NCI-H2171 (cell line): ENCODE results near the gene NR2C2AP.
A peak's percentile ranks its signal among the peaks of the same experiment; 100 is the strongest.
"Not testable (repeated sequence)": the region's sequence is repeated elsewhere in the genome, so short reads cannot be mapped to it uniquely, and the experiment has no call there.

Source experiments
- DNase-seq: peaks from one replicate; lab custom pipeline; 2025; lab: John Stamatoyannopoulos, UW

NR2C2AP gene

DNA sequence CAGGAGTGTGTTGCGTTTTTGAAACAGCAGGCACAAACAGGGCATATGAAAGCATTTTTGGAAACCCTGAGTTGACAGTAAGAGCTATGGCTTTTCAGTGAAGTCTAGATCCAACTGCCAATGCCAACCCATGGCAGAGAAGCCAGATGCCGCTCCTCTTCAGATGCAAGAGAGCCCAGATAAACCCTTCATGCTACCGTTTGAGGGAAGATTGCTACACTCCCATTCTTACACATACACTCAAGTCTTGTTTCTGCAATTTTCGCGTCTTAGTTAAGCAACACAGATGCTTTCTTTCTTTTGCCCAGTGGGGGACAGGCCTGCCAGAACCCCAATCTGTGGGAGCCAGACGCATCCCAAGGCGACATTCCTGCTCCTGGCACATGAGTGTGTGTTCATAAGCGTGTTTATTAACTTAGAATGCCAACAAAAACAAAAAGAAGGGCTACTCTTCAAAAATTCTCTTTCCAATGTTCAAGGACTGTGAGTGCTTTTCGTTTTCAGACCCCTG is 21.7 kb downstream of the NR2C2AP start:
- DNase-seq: no peak

DNA sequence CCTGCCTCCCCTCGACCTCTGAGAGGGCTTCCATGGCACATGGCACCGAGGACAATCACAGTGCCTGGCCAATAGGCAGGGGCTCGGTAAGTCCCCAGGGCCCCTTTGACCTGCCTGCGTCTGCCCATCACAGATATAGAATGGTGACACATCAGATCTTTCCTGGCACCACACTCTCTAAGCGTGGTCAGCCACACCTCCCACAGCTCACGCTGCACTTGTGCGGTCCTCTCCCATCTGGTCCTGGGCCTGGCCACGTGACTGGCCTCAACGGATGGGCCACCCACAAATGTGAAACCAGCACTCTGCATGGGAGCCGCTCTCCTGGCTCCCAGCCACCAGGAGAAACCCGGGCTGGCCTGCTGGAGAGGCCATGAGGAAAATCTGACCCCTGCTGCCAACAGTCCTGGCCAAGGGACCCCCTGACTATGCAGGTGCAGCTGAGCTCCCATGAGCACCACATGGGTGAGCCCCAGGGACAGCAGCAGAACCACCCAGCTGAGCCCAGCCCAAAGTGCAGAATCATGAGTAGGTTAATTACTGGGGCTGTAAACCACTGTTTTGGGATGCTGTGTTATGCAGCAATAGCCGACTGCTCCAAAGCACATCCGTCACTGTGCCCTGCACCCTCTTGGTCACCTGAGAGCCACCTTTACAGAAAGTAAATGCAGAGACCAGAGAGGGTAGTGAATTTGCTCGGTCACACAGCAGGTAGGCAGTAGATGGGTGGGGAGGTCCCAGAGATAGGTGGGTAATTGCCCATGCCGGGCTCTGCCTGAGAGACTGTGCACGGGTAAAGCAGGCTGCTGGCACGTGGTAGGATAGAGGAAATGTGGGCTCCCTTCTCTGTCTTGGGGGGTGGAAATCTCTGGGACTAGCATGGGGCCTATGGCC is 23.4 kb downstream of the NR2C2AP start:
- no peak for DNase-seq

DNA sequence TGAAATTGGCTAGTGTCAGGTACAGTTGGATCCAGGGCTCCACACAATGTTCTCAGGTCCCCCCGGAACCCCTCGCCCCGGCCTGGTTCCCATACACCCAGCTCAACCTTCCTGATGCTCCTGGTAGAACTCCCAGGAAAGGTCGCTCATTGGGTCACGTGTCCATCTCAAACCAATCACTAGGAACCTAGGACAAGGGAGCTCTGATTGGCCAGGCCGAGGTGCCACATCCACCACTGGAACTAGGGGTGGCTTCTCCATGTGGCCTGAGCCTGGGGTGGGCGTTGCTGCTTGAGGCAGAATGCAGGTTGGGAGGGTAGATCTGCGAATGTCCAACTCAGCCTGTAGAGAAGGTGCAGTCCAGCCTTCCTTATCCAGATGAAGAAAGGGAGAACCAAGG is 26.3 kb downstream of the NR2C2AP start:
- DNase-seq: no peak

DNA sequence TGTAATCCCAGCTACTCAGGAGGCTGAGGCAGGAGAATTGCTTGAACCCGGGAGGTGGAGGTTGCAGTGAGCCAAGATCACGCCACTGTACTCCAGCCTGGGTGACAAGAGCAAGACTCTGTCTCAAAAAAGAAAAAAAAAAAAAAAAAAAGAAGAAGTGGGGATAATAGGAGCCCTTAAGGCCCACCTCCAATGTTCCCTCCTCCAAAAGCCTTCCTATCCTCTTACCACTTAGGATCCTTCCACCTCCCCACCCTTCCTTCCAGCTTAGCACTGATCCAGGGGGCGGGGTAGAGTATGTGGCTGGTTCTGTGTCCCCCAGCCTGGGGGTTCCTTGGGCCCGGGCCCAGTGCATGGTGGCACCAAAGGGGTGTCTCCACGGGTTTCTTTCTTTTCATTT is 30.0 kb downstream of the NR2C2AP start:
- DNase-seq: not testable (repeated sequence)

DNA sequence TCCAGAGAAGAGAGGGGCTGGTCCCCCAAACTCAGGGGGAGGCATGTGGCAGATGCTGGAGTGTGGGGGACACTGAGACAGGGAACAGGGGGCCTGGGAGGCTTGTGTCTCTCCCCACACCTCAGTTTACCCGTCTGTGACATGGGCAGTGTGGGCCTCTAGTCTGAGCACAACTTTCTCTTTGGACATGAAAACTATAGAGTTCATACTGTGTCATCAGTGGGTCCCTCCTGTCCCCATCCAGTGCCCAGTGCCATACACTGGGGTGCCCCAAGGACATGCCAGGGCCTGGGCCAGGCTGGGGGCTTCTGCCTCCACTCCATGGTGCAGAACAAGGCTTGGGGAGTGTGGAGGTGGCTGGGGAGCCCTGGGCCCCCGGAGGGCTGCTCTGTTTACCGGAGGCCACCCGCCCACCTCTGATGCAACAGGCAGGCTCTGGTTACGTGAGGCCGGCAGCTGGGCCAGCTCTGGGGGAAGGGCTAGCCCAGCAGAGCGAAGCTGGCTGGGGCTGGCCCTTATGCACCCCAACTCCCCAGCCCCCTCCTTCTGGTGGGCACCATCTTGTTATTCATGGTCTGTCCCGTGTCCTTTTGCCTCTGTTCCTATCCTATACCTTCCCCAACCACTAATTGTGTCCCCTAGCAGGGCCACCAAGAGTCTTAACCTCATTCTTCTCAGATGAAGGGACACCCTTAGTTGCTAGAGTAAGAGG is 31.2 kb downstream of the NR2C2AP start:
- DNase-seq: no peak

DNA sequence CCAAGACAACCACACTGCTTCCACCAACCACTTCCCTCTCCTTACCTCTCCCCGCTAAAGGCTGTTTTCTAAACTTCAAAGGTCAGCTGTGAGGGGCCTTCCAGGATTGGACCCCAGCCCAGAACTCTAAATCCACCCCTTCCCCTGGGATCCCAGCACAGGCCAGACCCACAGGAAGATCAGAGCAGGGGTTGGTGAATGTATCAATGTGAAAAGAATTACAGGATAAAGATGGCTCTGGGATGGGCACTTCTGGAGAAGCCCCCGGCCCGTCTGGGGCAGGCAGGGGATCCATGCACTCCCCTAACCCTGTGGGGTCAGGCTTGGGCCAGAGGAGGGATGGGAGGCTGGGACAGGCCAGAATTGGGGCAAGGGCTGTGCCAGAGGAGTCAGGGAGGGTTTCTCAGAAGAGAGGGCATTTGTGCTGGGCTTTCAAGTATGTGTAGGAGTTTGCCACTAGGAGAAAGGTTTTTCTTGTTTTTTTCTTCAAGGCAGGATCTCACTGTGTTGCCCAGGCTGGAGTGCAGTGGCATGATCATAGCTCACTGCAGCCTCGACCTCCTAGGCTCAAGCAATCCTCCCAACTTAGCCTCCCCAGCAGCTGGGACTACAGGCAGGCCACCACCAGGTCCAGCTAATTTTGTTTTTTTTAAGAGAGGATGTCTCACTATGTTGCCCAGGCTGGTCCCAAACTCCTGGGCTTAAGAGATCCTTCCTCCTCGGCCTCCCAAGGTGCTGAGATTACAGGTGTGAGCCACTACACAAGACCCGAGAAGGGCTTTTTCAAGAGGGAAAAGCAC is 32.1 kb downstream of the NR2C2AP start:
- no peak for DNase-seq

DNA sequence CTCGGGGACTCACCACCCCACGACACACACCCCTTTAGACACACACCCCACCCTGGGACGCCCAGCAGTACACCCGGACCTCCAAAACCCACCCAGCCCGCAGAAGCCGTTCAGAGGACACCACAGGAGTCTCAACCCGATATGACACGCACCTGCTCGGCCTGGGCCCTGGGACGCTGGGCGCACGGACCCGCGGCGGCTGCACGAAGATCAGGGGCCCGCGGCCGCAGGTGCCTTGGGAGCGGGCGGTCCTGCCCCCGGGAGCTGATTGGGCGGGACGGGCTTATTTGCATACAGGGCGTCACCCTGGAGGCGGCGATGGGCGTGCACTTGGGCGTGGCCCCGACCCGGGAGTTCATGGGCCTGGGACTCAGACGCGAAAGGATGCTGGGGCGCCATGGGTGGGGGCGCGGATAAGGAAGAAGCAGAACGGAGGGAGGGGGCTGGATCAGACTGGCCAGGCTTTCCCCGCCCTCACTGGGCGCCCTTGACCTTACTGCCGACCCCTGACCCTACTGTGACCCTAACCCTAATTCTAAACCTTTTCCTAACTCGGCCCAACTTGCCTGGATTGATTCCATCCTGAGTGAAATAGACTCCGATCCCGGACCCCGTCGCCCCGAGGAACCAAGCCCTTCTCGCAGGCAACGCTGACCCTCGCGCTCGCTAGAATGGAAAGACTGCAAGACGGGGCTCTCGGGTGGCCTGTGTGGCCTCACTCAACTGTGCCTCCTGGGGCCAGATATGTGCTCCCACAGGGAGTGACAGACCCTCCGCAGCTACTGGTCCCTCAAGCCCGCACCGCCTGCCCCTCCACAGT is 33.0 kb downstream of the NR2C2AP start, which contains the start of gene MEF2B:
TSS of gene MEF2B (minus strand) at position 211 of the 820 bp plus-strand sequence. CDS start 19,528 bp downstream, outside the sequence.
- peak; percentile 82 for DNase-seq

DNA sequence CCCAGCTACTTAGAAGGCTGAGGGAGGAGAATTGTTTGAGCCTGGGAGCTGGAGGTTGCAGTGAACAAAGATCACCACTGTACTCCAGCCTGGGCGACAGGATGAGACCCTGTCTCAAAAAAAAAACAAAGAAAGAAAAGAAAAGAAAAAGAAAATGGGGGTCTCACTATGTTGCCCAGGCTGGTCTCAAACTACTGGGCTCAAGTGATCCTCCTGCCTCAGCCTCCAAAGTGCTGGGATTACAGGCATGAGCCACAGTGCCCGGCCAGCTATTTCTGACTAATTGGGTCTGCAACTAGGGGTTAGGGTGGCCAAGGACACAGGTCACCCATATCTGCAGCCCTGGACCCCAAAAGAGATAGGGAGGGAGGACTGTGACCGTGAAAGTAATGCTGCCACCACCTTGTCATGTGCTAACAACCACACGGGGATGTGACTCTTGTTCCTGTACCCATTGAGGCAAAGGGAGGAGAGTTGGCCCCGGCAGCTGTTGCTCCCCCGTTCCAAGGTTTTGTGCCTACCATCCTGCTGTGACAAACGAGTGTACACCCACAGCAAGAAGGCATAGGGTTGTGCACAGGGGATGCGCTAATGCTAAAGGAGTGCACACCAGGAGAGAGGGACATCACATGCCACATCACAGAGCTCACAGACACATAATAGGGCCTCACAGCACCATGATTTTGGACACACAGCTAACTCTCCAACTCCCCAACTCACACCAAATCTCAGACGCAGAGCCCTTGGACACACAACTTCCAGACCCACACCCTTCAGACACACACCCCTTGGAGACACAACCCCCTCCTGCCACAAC is 33.8 kb downstream of the NR2C2AP start:
- DNase-seq: no peak

DNA sequence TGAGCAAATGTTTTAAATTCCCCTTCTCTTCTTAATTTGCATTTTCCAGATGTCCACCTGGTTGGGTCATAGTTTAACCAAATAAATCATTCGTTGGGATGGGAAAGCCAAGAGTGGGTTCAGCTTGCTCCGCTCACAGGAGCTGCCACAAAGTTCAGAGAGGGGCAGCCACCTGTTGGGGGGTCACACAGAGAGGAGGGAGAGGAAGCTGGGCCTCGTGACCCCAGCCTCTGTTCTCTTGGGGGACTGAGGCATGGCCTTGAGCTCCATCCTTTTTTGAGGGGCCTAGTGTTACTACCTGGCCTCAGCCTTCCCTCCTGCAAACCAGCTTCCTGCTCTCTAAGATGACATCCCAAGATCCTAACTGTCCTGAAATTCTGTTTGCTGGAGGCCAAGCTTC is 35.6 kb downstream of the NR2C2AP start:
- no peak for DNase-seq

DNA sequence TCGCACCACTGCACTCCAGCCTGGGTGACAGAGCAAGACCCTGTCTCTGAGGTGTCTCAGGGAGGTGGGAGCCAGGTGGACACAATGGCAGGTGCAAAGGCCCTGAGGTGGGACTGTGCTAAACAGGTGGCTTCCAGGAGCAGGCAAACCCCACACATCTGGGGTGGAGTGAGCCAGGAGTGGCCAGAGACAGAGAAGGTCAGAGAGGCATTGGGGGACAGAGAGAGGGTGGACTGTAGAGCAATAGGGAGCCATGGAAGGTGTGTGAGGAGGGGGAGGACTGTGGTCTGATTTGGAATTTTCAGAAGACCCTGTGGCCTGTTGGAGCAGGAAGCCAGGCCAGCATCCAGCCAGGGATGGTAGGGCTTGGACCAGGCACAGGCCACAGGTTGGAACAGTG is 37.8 kb downstream of the NR2C2AP start:
- DNase-seq: no peak

DNA sequence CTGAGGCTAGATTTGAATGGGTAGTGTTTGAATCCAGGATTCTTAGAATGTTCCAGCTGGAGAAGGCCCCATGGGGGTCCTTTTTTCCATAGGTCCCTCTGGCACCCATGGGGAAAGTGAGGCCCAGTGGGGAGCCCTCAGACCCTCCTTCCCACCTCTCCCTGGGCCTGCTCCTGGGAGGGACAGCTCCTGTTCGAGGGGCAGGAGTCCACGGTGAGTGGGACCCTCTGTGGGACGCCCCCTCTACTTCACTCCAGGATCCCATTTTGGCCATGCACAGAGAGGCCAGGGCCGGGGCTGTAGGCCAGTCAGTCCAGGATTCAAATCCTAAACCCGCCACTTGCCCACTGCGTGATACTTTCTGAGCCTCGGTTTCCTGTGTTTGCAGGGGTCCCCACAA is 40.7 kb downstream of the NR2C2AP start:
- DNase-seq: no peak

DNA sequence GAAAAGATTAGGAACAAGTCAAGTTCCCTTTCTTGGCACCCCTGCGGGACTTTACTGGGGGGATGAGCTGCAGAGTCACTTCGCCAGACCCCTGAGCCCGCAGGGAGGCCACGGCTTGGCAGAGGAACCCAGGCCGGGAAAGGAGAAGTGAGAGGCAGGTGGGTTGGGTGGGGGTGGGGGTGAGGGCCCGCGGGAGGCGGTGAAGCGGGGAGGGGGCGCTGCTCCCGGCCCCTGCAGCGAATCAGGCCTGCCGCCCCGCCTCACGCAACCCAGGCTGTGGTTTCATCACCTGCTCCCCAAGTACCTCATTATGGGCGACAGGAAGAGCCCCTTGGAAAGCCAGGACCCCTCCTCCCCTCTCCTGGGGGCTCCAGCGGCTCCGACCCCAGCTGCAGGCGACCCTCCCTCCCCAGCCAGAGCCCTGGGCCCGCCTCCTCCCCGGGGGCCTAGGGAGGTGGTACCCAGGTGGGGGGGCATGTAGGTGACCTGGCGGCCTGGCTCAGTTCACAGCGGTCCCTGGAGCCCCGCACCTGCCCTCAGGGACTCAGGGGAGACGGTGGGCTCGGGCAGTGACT is 42.7 kb downstream of the NR2C2AP start:
- no peak for DNase-seq

DNA sequence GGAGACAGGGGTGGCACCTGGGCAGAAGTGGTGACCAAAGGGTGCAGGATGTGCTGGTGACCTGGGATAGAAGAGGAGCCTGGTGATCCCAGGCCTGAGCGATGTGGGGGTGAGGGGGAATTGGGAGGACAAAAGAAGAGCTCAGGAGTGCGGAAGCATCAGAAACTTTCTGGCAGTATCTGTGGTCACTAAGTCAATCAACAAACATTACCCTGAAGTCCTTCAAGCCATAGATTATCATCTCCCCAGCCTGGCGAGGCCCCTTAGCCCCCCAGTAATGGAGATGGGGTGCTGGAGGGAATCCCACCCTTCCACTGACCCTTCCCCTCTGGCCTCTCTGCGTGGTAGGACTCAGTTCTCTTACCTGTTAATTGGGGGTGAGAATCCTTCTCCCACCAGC is 43.7 kb downstream of the NR2C2AP start:
- no peak for DNase-seq

DNA sequence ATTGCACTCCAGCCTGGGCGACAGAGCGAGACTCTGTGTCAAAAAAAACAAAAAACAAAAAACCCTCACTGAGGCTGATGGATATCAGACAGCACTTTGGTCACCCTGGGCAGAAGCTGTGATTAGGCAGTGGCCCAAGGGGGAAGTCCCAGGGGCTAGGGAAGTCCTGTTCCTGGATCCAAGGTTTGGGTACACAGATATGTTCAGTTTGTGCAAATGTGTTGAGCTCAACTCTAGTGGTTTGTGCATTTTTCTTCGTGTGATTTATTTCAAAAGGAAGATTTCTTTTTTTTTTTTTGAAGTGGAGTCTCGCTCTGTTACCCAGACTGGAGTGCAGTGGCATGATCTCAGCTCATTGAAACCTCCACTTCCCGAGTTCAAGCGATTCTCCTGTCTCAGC is 45.4 kb downstream of the NR2C2AP start:
- no peak for DNase-seq

DNA sequence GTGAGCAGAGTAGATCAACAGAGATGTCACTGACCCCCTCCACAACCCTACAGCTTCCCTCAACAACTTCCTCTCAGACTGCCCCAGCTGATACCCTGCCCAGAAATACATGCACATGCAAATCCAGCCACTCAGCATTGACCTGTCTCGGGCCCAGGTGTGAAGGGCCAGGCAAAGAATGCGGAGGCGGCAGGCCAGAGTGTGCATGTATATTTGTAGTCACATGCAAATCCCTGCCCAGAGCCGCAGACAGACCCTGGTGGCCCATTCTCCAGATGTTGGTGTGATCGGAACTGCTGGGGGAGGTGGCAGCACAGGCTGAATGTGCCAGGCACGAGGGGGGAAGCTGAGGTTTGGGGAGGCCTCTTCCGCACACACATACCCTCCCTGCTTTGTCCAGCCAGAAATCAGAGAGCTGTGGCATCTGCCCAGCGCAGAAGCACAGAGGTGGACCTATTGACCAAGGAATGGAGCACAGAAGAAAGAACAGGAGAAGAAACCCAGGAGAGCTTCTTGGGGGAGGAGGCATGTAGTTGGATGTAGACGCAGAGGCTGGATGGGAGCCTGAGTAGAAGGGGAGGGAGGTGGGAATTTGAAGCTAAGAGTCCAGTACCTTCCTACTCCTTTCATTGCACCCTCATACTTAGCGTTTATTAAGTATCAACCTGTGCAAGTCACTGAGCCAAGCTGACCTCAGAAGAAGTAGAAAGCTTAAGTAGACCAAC is 47.6 kb downstream of the NR2C2AP start:
- DNase-seq: no peak

DNA sequence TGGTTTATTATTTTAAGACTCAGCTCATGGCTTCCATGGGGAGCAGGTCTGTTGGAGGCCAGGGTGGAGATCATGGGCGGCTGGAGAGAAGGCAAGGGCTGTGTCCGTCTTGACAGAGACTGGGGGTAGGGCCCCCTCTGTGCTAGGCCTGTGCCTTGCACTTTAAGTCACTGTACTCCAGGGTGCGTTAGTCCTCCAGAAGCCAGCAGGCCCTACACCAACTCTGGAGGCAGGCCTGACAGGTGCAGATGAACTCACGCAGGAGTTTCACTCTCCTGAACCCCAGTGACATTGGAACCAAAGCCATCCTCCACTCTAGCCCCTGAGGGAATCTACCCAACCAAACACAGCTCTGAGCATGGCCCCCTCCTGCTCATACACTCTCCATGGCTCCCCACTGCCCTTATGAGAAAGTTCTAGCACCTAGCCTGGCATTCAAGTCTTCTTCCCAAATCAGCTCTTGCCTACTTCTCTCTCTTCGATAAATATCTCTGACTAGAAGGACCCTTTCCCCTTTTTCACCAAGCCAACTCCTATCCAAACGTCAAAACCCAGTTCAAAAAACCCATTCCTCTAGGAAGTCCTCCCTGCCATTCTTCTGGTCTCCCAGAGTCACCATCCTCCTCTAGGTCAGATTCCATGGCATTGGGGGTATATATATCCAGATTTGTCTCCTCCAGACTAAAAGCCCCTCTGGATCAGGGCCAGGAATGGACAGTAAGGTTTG is 48.3 kb downstream of the NR2C2AP start:
- no peak for DNase-seq

DNA sequence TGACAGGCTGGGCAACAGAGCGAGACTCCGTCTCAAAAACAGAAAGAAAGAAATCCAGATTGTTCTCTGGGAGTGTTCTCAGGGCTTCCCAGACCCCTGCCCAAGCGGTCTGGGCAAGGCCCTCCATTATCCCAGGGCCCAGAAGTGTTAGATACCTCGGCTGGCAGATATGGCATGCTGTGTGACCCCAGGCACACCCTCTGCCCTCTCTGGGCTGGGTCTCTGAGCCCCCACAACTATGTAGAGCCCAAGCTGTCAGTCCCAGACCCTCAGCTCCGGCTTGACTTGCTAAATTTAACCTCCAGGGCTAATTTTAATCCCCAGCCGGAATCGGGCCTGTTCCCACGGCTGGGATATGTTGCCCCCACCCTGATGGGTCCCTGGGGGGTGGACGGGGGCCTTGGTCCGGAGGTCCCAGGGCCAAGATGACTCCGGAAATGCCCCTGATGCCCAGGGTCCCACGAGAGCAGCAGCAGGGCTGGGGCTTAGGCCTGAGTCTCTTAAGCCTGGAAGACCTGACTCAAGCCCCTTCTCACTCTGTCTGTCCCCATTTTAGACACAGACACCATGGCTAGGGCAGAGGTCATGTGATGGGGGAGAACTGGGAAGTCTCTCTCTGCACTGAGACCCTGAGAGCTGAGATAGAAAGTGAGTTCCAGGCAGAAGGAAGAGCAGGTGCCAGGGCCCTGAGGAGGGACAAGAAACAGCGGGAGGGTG is 50.4 kb downstream of the NR2C2AP start:
- no peak for DNase-seq

DNA sequence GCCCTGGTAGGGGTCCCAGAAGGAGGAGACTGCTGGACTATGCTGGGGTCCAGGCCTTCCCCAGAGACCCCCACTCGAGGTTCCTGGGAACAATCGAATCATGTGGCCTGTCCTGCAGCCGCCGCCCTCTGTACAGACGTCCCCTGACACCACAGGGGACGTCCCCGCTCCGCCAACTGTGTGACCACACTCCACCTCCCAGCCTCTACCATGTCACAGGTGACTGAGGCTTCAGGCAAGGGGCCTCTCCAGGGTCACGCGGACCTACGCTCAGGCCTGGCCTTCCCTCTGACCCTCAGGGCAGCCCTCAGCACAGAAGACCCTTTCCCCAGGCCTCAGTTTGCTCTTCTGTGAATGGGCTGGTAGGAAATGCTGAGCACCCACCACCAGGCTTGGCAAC is 51.8 kb downstream of the NR2C2AP start:
- no peak for DNase-seq
